IMR-90 (cell line): ENCODE data around the gene RNF166.

ENCODE experiments used
- BHLHE40 ChIP-seq: fragments of 150-350 bp; IDR thresholded peaks from 2 replicates; pipeline ENCODE4 v1.6.1; 2016; ENCODE audit warnings: mild to moderate bottlenecking, low read depth, low read length
- CEBPB ChIP-seq: IDR thresholded peaks from 2 replicates; pipeline ENCODE4 v1.6.1; 2012; ENCODE audit warnings: low read depth, low read length, improper control_type of control experiment
- FOS ChIP-seq: fragments of 150-350 bp; IDR thresholded peaks from 2 replicates; pipeline ENCODE4 v1.6.1; 2016; ENCODE audit warnings: low read depth, low read length
- MAFK ChIP-seq: IDR thresholded peaks from 2 replicates; pipeline ENCODE4 v1.6.1; 2012; ENCODE audit warnings: low read depth, low read length, improper control_type of control experiment
- MAZ ChIP-seq: IDR thresholded peaks from 2 replicates; pipeline ENCODE4 v1.6.1; 2012; ENCODE audit warnings: low read depth, mild to moderate bottlenecking, low read length, improper control_type of control experiment, moderate library complexity, borderline replicate concordance
- MXI1 ChIP-seq: IDR thresholded peaks from 2 replicates; pipeline ENCODE4 v1.6.1; 2012; ENCODE audit warnings: low read depth, mild to moderate bottlenecking, low read length, moderate library complexity, borderline replicate concordance
- POLR2A ChIP-seq: IDR thresholded peaks from 2 replicates; pipeline ENCODE4 v1.6.1; 2012; ENCODE audit warnings: mild to moderate bottlenecking, low read depth, low read length
- RAD21 ChIP-seq: IDR thresholded peaks from 2 replicates; pipeline ENCODE4 v1.6.1; 2012; ENCODE audit warnings: low read length, improper control_type of control experiment
- RCOR1 ChIP-seq: IDR thresholded peaks from 2 replicates; pipeline ENCODE4 v1.6.1; 2012; ENCODE audit warnings: mild to moderate bottlenecking, low read length, improper control_type of control experiment; ENCODE audit not compliant: insufficient replicate concordance
- RFX5 ChIP-seq: IDR thresholded peaks from 2 replicates; pipeline ENCODE4 v1.8.0; 2012; ENCODE audit warnings: low read depth, mild to moderate bottlenecking, low read length, moderate library complexity
- SMC3 ChIP-seq: fragments of 150-350 bp; IDR thresholded peaks from 2 replicates; pipeline ENCODE4 v1.6.1; 2016; ENCODE audit warnings: low read depth, mild to moderate bottlenecking, antibody characterized with exemption, low read length, moderate library complexity
- TF ChIP-seq, protein P1 (sequence below): conservative IDR thresholded peaks from 2 replicates; pipeline ENCODE4 v1.5.1; 2012; ENCODE audit warnings: mild to moderate bottlenecking, low read depth, low read length, improper control_type of control experiment
- TF ChIP-seq, protein P2 (sequence below): fragments of 150-350 bp; IDR thresholded peaks from 2 replicates; pipeline ENCODE4 v1.6.1; 2016; ENCODE audit warnings: low read depth, mild to moderate bottlenecking, low read length, moderate library complexity, borderline replicate concordance
- TF ChIP-seq, protein P3 (sequence below): fragments of 150-350 bp; IDR thresholded peaks from 2 replicates; pipeline ENCODE4 v1.6.1; 2017; ENCODE audit warnings: mild to moderate bottlenecking, antibody characterized with exemption, low read length, low read depth

DNA sequence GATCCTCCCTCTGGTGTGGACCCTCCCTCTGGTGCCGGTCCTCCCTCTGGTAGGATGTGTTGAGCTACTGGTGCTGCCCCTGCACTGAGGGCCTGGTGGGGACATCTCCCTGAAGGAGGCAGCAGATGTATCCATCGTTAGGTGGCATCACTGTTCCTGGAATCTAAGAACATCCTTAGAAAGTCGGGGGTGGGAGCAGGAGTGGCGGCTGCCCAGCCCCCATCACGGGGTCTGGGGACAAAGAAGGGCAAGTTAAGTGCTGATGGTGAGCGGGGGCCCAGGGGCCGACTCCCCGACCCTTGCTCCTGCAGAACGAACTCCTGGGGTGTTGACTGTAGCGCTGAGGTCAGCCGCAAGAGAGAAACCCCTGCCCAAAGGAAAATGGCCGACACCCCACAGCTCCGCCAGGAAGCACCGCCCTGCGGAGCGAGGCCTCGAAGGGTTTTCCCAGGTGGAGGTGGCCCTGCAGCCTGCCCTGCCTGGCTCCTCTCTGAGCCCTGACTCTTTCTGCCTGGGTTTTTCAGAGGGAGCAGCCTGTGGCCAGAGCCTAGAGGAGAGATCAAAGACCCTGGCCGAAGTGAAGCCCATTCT, 5.6 kb upstream of the RNF166 start:
- TF ChIP-seq, protein P1, sequence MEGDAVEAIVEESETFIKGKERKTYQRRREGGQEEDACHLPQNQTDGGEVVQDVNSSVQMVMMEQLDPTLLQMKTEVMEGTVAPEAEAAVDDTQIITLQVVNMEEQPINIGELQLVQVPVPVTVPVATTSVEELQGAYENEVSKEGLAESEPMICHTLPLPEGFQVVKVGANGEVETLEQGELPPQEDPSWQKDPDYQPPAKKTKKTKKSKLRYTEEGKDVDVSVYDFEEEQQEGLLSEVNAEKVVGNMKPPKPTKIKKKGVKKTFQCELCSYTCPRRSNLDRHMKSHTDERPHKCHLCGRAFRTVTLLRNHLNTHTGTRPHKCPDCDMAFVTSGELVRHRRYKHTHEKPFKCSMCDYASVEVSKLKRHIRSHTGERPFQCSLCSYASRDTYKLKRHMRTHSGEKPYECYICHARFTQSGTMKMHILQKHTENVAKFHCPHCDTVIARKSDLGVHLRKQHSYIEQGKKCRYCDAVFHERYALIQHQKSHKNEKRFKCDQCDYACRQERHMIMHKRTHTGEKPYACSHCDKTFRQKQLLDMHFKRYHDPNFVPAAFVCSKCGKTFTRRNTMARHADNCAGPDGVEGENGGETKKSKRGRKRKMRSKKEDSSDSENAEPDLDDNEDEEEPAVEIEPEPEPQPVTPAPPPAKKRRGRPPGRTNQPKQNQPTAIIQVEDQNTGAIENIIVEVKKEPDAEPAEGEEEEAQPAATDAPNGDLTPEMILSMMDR, result no peak
- TF ChIP-seq BHLHE40 (no peak), POLR2A (no peak), RAD21 (no peak), RFX5 (no peak), CEBPB (no peak), MAFK (no peak), RCOR1 (no peak), SMC3 (no peak), MXI1 (no peak), FOS (no peak), MAZ (no peak)
- TF ChIP-seq, protein P2, sequence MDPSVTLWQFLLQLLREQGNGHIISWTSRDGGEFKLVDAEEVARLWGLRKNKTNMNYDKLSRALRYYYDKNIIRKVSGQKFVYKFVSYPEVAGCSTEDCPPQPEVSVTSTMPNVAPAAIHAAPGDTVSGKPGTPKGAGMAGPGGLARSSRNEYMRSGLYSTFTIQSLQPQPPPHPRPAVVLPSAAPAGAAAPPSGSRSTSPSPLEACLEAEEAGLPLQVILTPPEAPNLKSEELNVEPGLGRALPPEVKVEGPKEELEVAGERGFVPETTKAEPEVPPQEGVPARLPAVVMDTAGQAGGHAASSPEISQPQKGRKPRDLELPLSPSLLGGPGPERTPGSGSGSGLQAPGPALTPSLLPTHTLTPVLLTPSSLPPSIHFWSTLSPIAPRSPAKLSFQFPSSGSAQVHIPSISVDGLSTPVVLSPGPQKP, result no peak
- TF ChIP-seq, protein P3, sequence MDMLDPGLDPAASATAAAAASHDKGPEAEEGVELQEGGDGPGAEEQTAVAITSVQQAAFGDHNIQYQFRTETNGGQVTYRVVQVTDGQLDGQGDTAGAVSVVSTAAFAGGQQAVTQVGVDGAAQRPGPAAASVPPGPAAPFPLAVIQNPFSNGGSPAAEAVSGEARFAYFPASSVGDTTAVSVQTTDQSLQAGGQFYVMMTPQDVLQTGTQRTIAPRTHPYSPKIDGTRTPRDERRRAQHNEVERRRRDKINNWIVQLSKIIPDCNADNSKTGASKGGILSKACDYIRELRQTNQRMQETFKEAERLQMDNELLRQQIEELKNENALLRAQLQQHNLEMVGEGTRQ, result no peak
